Measurements from ENCODE around the gene C17orf100. TPM values are rescaled to one million over a fixed set of nuclear protein-coding genes. Genes with fewer than 3 reads are reported as not detected.

Gene C17orf100
- total RNA-seq, 1 experiment from 2014 or later: 3.1 TPM

GRCh38 chr17:6684460-6684783, 32.9 kb downstream of the C17orf100 start:
- H3K27me3 Mint-ChIP-seq (ENCODE audit: unreplicated experiment): peaks cover 31% of the 10 kb centered on the region
- TF ChIP-seq CTCF (IDR thresholded peaks at IDR 0.05; ENCODE audit: unreplicated experiment): no peak
- peaks cover 2% of the 10 kb centered on the region for H3K9me3 Mint-ChIP-seq (ENCODE audit: low read depth, unreplicated experiment)
- intact Hi-C loops (cut with micrococcal nuclease; ENCODE audit: unreplicated experiment): no loop called here
- BruUV-seq (replicated peaks): no TSS peak
- peaks cover 8% of the 10 kb centered on the region for H3K4me1 Mint-ChIP-seq (ENCODE audit: low read depth, unreplicated experiment)
- DNase-seq: no peak
- H3K36me3 Mint-ChIP-seq (ENCODE audit: insufficient read depth, unreplicated experiment): no peaks in the 10 kb centered on the region
- H3K27ac Mint-ChIP-seq (ENCODE audit: unreplicated experiment): no peak overlapping the region
- CTCF ChIA-PET: no interaction called here
- no peak overlapping the region for H3K4me3 Mint-ChIP-seq (ENCODE audit: low read depth, unreplicated experiment)

DNA sequence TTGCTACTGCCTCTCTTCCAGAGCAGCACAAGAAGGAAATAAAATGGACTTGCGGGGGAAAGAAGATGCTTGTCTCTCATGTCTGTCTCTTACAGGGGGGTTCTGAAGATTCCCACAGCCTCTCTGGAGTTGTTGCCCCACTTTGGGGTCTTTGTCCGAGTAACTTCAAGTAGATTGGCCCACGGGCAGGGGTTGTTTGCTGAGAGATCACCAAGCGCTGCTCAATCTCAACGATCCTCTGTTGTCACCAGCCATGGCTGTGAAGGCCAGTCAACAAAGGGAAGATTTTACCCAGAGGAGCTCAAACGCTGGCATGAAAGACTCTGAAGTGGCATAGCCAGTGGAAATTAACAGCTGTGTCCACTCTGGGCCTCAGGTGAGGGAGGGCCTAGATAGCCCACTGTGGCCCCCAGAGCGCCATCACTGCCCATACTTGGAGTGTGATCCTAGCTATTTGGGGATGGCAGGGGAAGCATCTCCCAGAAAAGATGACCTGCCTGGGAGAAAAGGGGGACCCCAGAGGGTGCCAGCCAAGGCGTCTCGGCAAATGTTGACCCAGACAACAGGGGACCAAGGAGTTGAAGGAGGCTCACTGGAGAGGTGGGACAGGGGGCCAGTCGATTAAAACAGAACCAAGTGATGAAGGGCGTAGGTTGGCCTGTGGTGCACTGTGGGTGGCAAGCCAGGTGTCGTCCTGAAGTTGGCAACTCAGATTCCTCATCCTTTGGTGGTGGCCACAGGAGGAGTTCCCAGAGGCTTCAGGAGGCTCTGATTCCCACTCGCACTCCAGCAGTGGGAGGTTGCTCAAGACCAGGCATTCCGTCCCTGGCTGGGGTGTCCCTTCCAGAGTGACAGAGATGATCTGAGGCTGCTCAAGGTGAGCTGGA, 33.6 kb downstream of the C17orf100 start:
- peaks cover 31% of the 10 kb centered on the region for H3K27me3 Mint-ChIP-seq (ENCODE audit: unreplicated experiment)
- BruUV-seq (replicated peaks): no TSS peak
- intact Hi-C loops (cut with micrococcal nuclease; ENCODE audit: unreplicated experiment): no loop called here
- H3K9me3 Mint-ChIP-seq (ENCODE audit: low read depth, unreplicated experiment): peaks cover 2% of the 10 kb centered on the region
- CTCF ChIA-PET: no interaction called here
- peaks cover 8% of the 10 kb centered on the region for H3K4me1 Mint-ChIP-seq (ENCODE audit: low read depth, unreplicated experiment)
- H3K36me3 Mint-ChIP-seq (ENCODE audit: insufficient read depth, unreplicated experiment): no peaks in the 10 kb centered on the region
- no peak for DNase-seq
- no peak overlapping the region for H3K27ac Mint-ChIP-seq (ENCODE audit: unreplicated experiment)
- no peak overlapping the region for H3K4me3 Mint-ChIP-seq (ENCODE audit: low read depth, unreplicated experiment)
- TF ChIP-seq CTCF (IDR thresholded peaks at IDR 0.05; ENCODE audit: unreplicated experiment): no peak

GRCh38 chr17:6686026-6686425, 34.5 kb downstream of the C17orf100 start:
- BruUV-seq (replicated peaks): no TSS peak
- no peak for TF ChIP-seq CTCF (IDR thresholded peaks at IDR 0.05; ENCODE audit: unreplicated experiment)
- H3K4me3 Mint-ChIP-seq (ENCODE audit: low read depth, unreplicated experiment): no peak overlapping the region

DNA sequence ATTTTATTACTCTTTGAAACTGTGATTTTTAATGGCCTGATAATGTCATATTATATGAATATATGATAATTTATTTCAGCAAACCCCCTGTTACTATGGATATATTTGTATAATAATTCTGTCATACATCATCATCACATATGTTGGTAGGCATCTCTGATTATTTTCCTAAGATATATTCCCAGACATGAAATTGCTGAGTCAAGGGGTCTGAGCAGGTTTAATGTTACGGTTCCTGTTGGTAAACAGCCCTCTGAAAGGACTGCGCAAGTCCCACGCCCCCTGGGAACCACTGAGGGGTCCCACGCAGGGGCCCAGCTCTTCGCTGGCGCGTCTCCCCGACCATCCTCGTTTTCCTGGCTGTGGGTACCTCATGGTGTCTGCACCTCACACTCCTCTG, 37.4 kb downstream of the C17orf100 start:
- no TSS peak for BruUV-seq (replicated peaks)
- Mint-ChIP-seq H3K27me3 (ENCODE audit: unreplicated experiment) (peaks cover 46% of the 10 kb centered on the region), H3K4me1 (ENCODE audit: low read depth, unreplicated experiment) (no peaks in the 10 kb centered on the region), H3K27ac (ENCODE audit: unreplicated experiment) (no peak overlapping the region), H3K4me3 (ENCODE audit: low read depth, unreplicated experiment) (no peak overlapping the region), H3K36me3 (ENCODE audit: insufficient read depth, unreplicated experiment) (no peaks in the 10 kb centered on the region), H3K9me3 (ENCODE audit: low read depth, unreplicated experiment) (peaks cover 2% of the 10 kb centered on the region)
- CTCF ChIA-PET: no interaction called here
- TF ChIP-seq CTCF (IDR thresholded peaks at IDR 0.05; ENCODE audit: unreplicated experiment): no peak
- DNase-seq: no peak
- intact Hi-C loops (cut with micrococcal nuclease; ENCODE audit: unreplicated experiment): no loop called here

More at GRCh38 chr17:6686026-6686425, 34.5 kb downstream of the C17orf100 start:
- peaks cover 2% of the 10 kb centered on the region for H3K9me3 Mint-ChIP-seq (ENCODE audit: low read depth, unreplicated experiment)
- no peak for DNase-seq
- peaks cover 31% of the 10 kb centered on the region for H3K27me3 Mint-ChIP-seq (ENCODE audit: unreplicated experiment)
- intact Hi-C loops (cut with micrococcal nuclease; ENCODE audit: unreplicated experiment): no loop called here
- CTCF ChIA-PET: no interaction called here
- H3K4me1 Mint-ChIP-seq (ENCODE audit: low read depth, unreplicated experiment): peaks cover 6% of the 10 kb centered on the region
- H3K27ac Mint-ChIP-seq (ENCODE audit: unreplicated experiment): no peak overlapping the region
- no peaks in the 10 kb centered on the region for H3K36me3 Mint-ChIP-seq (ENCODE audit: insufficient read depth, unreplicated experiment)
